ENCODE results near the gene SET. TPM values are rescaled to one million over a fixed set of nuclear protein-coding genes. Genes with fewer than 3 reads are reported as not detected.

The SET gene
- polyA plus RNA-seq, 1 of the 3 experiments (the other 2 are of a cell fraction), result 64.6 TPM

DNA sequence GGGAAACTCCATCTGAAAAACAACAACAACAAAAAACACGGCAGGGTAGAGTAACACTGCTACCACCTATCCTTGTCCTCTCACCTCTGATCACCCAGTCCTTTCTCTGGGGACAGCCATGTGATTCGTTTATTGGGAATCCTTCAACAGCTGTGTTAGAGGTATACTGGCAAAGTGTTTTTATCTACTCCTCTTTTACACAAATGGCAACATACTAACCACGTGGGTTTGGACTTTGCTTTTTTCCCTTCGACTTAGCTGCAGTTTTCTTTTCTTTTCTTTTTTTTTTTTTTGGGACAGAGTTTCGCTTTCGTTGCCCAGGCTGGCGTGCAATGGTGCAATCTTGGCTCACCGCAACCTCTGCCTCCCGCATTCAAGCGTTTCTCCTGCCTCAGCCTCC lies 11.2 kb upstream of the SET start:
- H3K27me3 ChIP-seq (ENCODE audit: insufficient read depth), result no peaks in the 10 kb centered on the region
- no peaks in the 10 kb centered on the region for H3K4me1 ChIP-seq (ENCODE audit: control insufficient read depth in 1 of 2, insufficient read depth in 2 of 2, low read depth in 1 of 2, low read length in 1 of 2)
- no peak overlapping the region for H3K9ac ChIP-seq
- no peaks in the 10 kb centered on the region for H3F3A ChIP-seq (replicated peaks; ENCODE audit: insufficient read depth)
- H3K36me3 ChIP-seq (replicated peaks in 1 of 2; ENCODE audit: control insufficient read depth in 1 of 2, insufficient read depth in 2 of 2, low read length in 1 of 2), result no peaks in the 10 kb centered on the region
- no peaks in the 10 kb centered on the region for H3K9me3 ChIP-seq
- ChIA-PET POLR2A (interaction anchor here (0.6 kb wide), 1 partner anchor 65 kb away, joined by 3 read pairs; no protein-coding TSS in a partner anchor), CTCF (no interaction called here)
- TF ChIP-seq POLR2AphosphoS5 (IDR thresholded peaks at IDR 0.05; ENCODE audit: low read depth, low read length) (no peak), TCF12 (IDR thresholded peaks at IDR 0.05) (no peak), ELF1 (IDR thresholded peaks at IDR 0.05) (no peak), GATA2 (CRISPR knock-in tag; IDR thresholded peaks at IDR 0.05) (no peak), NRF1 (IDR thresholded peaks at IDR 0.05; ENCODE audit: low read depth, low read length) (no peak), FOSL2 (IDR thresholded peaks at IDR 0.05; ENCODE audit: borderline replicate concordance, low read depth) (no peak), MXI1 (IDR thresholded peaks at IDR 0.05; ENCODE audit: low read depth, low read length) (no peak), NFIC (IDR thresholded peaks at IDR 0.05; ENCODE audit: borderline replicate concordance) (no peak), RXRA (IDR thresholded peaks at IDR 0.05; ENCODE audit: borderline replicate concordance, low read depth) (no peak), RFX5 (IDR thresholded peaks at IDR 0.05; ENCODE audit: low read length) (no peak), JUND (IDR thresholded peaks at IDR 0.05) (no peak), CHD2 (IDR thresholded peaks at IDR 0.05; ENCODE audit: low read length, partially characterized antibody) (no peak), EP300 (IDR thresholded peaks at IDR 0.05; ENCODE audit: borderline replicate concordance in 1 of 2, low read depth in 1 of 2, low read length in 1 of 2) (no peak), TEAD4 (IDR thresholded peaks at IDR 0.05; ENCODE audit: borderline replicate concordance, insufficient read depth) (no peak)
- TF ChIP-seq, protein P1, sequence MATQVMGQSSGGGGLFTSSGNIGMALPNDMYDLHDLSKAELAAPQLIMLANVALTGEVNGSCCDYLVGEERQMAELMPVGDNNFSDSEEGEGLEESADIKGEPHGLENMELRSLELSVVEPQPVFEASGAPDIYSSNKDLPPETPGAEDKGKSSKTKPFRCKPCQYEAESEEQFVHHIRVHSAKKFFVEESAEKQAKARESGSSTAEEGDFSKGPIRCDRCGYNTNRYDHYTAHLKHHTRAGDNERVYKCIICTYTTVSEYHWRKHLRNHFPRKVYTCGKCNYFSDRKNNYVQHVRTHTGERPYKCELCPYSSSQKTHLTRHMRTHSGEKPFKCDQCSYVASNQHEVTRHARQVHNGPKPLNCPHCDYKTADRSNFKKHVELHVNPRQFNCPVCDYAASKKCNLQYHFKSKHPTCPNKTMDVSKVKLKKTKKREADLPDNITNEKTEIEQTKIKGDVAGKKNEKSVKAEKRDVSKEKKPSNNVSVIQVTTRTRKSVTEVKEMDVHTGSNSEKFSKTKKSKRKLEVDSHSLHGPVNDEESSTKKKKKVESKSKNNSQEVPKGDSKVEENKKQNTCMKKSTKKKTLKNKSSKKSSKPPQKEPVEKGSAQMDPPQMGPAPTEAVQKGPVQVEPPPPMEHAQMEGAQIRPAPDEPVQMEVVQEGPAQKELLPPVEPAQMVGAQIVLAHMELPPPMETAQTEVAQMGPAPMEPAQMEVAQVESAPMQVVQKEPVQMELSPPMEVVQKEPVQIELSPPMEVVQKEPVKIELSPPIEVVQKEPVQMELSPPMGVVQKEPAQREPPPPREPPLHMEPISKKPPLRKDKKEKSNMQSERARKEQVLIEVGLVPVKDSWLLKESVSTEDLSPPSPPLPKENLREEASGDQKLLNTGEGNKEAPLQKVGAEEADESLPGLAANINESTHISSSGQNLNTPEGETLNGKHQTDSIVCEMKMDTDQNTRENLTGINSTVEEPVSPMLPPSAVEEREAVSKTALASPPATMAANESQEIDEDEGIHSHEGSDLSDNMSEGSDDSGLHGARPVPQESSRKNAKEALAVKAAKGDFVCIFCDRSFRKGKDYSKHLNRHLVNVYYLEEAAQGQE (IDR thresholded peaks at IDR 0.05; ENCODE audit: low read depth, low read length), result no peak
- TF ChIP-seq, protein P2, sequence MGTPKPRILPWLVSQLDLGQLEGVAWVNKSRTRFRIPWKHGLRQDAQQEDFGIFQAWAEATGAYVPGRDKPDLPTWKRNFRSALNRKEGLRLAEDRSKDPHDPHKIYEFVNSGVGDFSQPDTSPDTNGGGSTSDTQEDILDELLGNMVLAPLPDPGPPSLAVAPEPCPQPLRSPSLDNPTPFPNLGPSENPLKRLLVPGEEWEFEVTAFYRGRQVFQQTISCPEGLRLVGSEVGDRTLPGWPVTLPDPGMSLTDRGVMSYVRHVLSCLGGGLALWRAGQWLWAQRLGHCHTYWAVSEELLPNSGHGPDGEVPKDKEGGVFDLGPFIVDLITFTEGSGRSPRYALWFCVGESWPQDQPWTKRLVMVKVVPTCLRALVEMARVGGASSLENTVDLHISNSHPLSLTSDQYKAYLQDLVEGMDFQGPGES (IDR thresholded peaks at IDR 0.05; ENCODE audit: low read depth, low read length), result no peak
- TF ChIP-seq, protein P3, sequence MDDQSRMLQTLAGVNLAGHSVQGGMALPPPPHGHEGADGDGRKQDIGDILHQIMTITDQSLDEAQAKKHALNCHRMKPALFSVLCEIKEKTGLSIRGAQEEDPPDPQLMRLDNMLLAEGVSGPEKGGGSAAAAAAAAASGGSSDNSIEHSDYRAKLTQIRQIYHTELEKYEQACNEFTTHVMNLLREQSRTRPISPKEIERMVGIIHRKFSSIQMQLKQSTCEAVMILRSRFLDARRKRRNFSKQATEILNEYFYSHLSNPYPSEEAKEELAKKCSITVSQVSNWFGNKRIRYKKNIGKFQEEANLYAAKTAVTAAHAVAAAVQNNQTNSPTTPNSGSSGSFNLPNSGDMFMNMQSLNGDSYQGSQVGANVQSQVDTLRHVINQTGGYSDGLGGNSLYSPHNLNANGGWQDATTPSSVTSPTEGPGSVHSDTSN (IDR thresholded peaks at IDR 0.05), result no peak
- H3K27ac ChIP-seq (ENCODE audit: low read depth in 2 of 2, low read length in 1 of 2), result no peak overlapping the region
- DNase-seq, result no peak
- H3K4me3 ChIP-seq (ENCODE audit: low read depth in 2 of 2, low read length in 1 of 2), result no peak overlapping the region
- no peaks in the 10 kb centered on the region for H3K79me2 ChIP-seq (ENCODE audit: insufficient read depth)
- H2AFZ ChIP-seq (ENCODE audit: low read depth), result no peak overlapping the region
- no peaks in the 10 kb centered on the region for H4K20me1 ChIP-seq (ENCODE audit: insufficient read depth)
- 85% methylated on average over 10 of the region's 10 CpGs for WGBS (ENCODE audit: low lambda C conversion rate)
- H3K9me2 ChIP-seq, result no peaks in the 10 kb centered on the region
- no peak overlapping the region for H3K4me2 ChIP-seq

Measured in SK-N-SH (cell line).